SK-N-SH (cell line): Measurements from ENCODE around the gene F7. TPM values are rescaled to one million over a fixed set of nuclear protein-coding genes. Genes with fewer than 3 reads are reported as not detected.

Experiments
- CTCF ChIA-PET: fragments of 300-600, 350-600 bp; formaldehyde crosslinking; extraction: SDS; loops from one replicate; lab custom pipeline; 2021; lab: Yijun Ruan, JAX
- POLR2A ChIA-PET: fragments of 350-600 bp; sonication (Branson Sonifier 250); formaldehyde crosslinking; extraction: SDS; loops from one replicate; lab custom pipeline; 2020; ENCODE audit warnings: antibody characterized with exemption, inconsistent platforms; lab: Yijun Ruan, JAX
- DNase-seq: peaks from one replicate; pipeline ENCODE4 v3.0.0; 2012
- H2AFZ ChIP-seq: fragments of 200-600 bp; sonication (generic); 2 replicates; pipeline ENCODE4 v1.8.1; 2016; ENCODE audit warnings: antibody characterized with exemption, mild to moderate bottlenecking, low read depth
- H3F3A ChIP-seq: fragments of 200-600 bp; sonication (generic); replicated peaks from 2 replicates; pipeline ENCODE3; 2016; ENCODE audit warnings: antibody characterized with exemption, mild to moderate bottlenecking; ENCODE audit not compliant: insufficient read depth
- H3K27ac ChIP-seq, 2 experiments: fragments of 200-500 bp in 1 of 2; fragments of 200-600 bp in 1 of 2; sonication (Bioruptor generic) in 1 of 2; sonication (generic), shearing (Covaris generic) in 1 of 2; 2 replicates each; pipeline versions ENCODE4 v1.5.1 to v1.6.1; 2014 to 2016; ENCODE audit warnings: low read depth in 2 of 2, inconsistent platforms in 1 of 2, low read length in 1 of 2, mild to moderate bottlenecking in 1 of 2, mixed read lengths in 1 of 2
- H3K27me3 ChIP-seq: fragments of 200-600 bp; sonication (generic), shearing (Covaris generic); 2 replicates; pipeline ENCODE4 v1.6.1; 2016; ENCODE audit warnings: mixed run types; ENCODE audit not compliant: insufficient read depth
- H3K36me3 ChIP-seq, 2 experiments: fragments of 200-500 bp in 1 of 2; fragments of 200-600 bp in 1 of 2; sonication (Bioruptor generic) in 1 of 2; sonication (generic) in 1 of 2; replicated peaks in 1 of 2; 2 replicates each; pipeline versions ENCODE3 to v1.5.1; 2014 to 2016; ENCODE audit warnings: low read length in 1 of 2, mild to moderate bottlenecking in 1 of 2; ENCODE audit not compliant: insufficient read depth in 2 of 2, control insufficient read depth in 1 of 2
- H3K4me1 ChIP-seq, 2 experiments: fragments of 200-500 bp in 1 of 2; fragments of 200-600 bp in 1 of 2; sonication (Bioruptor generic) in 1 of 2; sonication (generic), shearing (Covaris generic) in 1 of 2; 2 replicates each; pipeline versions ENCODE4 v1.5.1 to v1.6.1; 2014 to 2016; ENCODE audit warnings: low read depth in 1 of 2, low read length in 1 of 2, mixed run types in 1 of 2; ENCODE audit not compliant: insufficient read depth in 2 of 2, control insufficient read depth in 1 of 2
- H3K4me2 ChIP-seq: fragments of 200-600 bp; sonication (generic), shearing (Covaris generic); 2 replicates; pipeline ENCODE4 v1.6.1; 2017; ENCODE audit warnings: mixed run types
- H3K4me3 ChIP-seq, 2 experiments: fragments of 200-500 bp in 1 of 2; fragments of 200-600 bp in 1 of 2; sonication (Bioruptor generic) in 1 of 2; sonication (generic), shearing (Covaris generic) in 1 of 2; 2 replicates each; pipeline versions ENCODE4 v1.5.1 to v1.8.1; 2014 to 2016; ENCODE audit warnings: low read depth in 2 of 2, inconsistent platforms in 1 of 2, low read length in 1 of 2, mild to moderate bottlenecking in 1 of 2, mixed read lengths in 1 of 2, moderate library complexity in 1 of 2
- H3K79me2 ChIP-seq: fragments of 200-600 bp; sonication (generic); 2 replicates; pipeline ENCODE4 v1.8.1; 2017; ENCODE audit warnings: mild to moderate bottlenecking; ENCODE audit not compliant: insufficient read depth
- H3K9ac ChIP-seq: fragments of 200-600 bp; sonication (generic); 2 replicates; pipeline ENCODE4 v1.6.1; 2017; ENCODE audit warnings: mixed run types
- H3K9me2 ChIP-seq: fragments of 200-600 bp; sonication (generic); 2 replicates; pipeline ENCODE4 v1.6.1; 2017; ENCODE audit warnings: mixed run types
- H3K9me3 ChIP-seq: fragments of 200-600 bp; sonication (generic); 2 replicates; pipeline ENCODE4 v1.6.1; 2017; ENCODE audit warnings: mixed run types, mild to moderate bottlenecking, moderate library complexity
- H4K20me1 ChIP-seq: fragments of 200-600 bp; sonication (generic); 2 replicates; pipeline ENCODE4 v1.6.1; 2017; ENCODE audit warnings: mild to moderate bottlenecking, mixed run types; ENCODE audit not compliant: insufficient read depth
- EP300 ChIP-seq, 2 experiments: IDR thresholded peaks; 2 replicates each; pipeline versions ENCODE4 v1.4.0 to v1.6.1; 2012; ENCODE audit warnings: borderline replicate concordance in 1 of 2, low read depth in 1 of 2, low read length in 1 of 2
- FOSL2 ChIP-seq: IDR thresholded peaks from 2 replicates; pipeline ENCODE4 v1.4.0; 2012; ENCODE audit warnings: low read depth, mild to moderate bottlenecking, moderate library complexity, borderline replicate concordance
- FOXJ3 ChIP-seq: sonication (generic); formaldehyde crosslinking; IDR thresholded peaks from 2 replicates; pipeline ENCODE4 v1.5.1; 2020; ENCODE audit warnings: mild to moderate bottlenecking, missing genetic modification reagents
- GABPA ChIP-seq: IDR thresholded peaks from 2 replicates; pipeline ENCODE4 v1.4.0; 2012; ENCODE audit warnings: low read depth, mild to moderate bottlenecking
- JUND ChIP-seq: IDR thresholded peaks from 2 replicates; pipeline ENCODE4 v1.4.0; 2012
- MEF2A ChIP-seq: IDR thresholded peaks from 2 replicates; pipeline ENCODE4 v1.4.0; 2012; ENCODE audit warnings: low read depth, borderline replicate concordance
- MXI1 ChIP-seq: IDR thresholded peaks from 2 replicates; pipeline ENCODE4 v1.6.1; 2012; ENCODE audit warnings: mild to moderate bottlenecking, low read depth, low read length, improper control_type of control experiment
- NFIC ChIP-seq: IDR thresholded peaks from 2 replicates; pipeline ENCODE4 v1.4.0; 2012; ENCODE audit warnings: borderline replicate concordance
- NRF1 ChIP-seq: IDR thresholded peaks from 2 replicates; pipeline ENCODE4 v1.6.1; 2012; ENCODE audit warnings: low read depth, mild to moderate bottlenecking, low read length
- POLR2AphosphoS5 ChIP-seq: IDR thresholded peaks from 2 replicates; pipeline ENCODE4 v1.6.1; 2012; ENCODE audit warnings: low read depth, low read length
- RFX5 ChIP-seq: IDR thresholded peaks from 2 replicates; pipeline ENCODE4 v1.6.1; 2012; ENCODE audit warnings: mild to moderate bottlenecking, improper control_type of control experiment, low read length
- RXRA ChIP-seq: IDR thresholded peaks from 2 replicates; pipeline ENCODE4 v1.4.0; 2012; ENCODE audit warnings: low read depth, mild to moderate bottlenecking, borderline replicate concordance
- SIN3A ChIP-seq: IDR thresholded peaks from 2 replicates; pipeline ENCODE4 v1.6.1; 2012; ENCODE audit warnings: low read depth, mild to moderate bottlenecking, low read length, moderate library complexity, borderline replicate concordance
- SMC3 ChIP-seq: IDR thresholded peaks from 2 replicates; pipeline ENCODE4 v1.6.1; 2012; ENCODE audit warnings: low read depth, low read length, improper control_type of control experiment
- TCF12 ChIP-seq: IDR thresholded peaks from 2 replicates; pipeline ENCODE4 v1.4.0; 2012
- YY1 ChIP-seq: IDR thresholded peaks from 2 replicates; pipeline ENCODE4 v1.4.0; 2012; ENCODE audit warnings: low read depth, mild to moderate bottlenecking
- WGBS: methylation state at CpG from one replicate; pipeline ENCODE4 v1.1.6; 2017; ENCODE audit warnings: low lambda C conversion rate; 5-methylcytosine and 5-hydroxymethylcytosine counted together
- polyA plus RNA-seq, 3 experiments: library from polyadenylated mRNA; depleted of rRNA; stranded (reverse); fragments of >200 nt; gene quantifications; 2 replicates each; pipeline ENCODE4 v1.2.3, GENCODE V29; 2012
- TF ChIP-seq, protein P1 (sequence below): IDR thresholded peaks from 2 replicates; pipeline ENCODE4 v1.4.0; 2012; ENCODE audit warnings: low read depth, borderline replicate concordance
- TF ChIP-seq, protein P2 (sequence below): IDR thresholded peaks from 2 replicates; pipeline ENCODE4 v1.4.0; 2012; ENCODE audit warnings: low read depth
- TF ChIP-seq, protein P3 (sequence below): IDR thresholded peaks from 2 replicates; pipeline ENCODE4 v1.4.0; 2012; ENCODE audit warnings: low read depth, borderline replicate concordance
- TF ChIP-seq, protein P4 (sequence below): fragments of 150-350 bp; IDR thresholded peaks from 2 replicates; pipeline ENCODE4 v1.6.1; 2016; ENCODE audit warnings: mild to moderate bottlenecking, low read depth, low read length

The F7 gene
- polyA plus RNA-seq, 1 of the 3 experiments (the other 2 are of a cell fraction): not detected

DNA sequence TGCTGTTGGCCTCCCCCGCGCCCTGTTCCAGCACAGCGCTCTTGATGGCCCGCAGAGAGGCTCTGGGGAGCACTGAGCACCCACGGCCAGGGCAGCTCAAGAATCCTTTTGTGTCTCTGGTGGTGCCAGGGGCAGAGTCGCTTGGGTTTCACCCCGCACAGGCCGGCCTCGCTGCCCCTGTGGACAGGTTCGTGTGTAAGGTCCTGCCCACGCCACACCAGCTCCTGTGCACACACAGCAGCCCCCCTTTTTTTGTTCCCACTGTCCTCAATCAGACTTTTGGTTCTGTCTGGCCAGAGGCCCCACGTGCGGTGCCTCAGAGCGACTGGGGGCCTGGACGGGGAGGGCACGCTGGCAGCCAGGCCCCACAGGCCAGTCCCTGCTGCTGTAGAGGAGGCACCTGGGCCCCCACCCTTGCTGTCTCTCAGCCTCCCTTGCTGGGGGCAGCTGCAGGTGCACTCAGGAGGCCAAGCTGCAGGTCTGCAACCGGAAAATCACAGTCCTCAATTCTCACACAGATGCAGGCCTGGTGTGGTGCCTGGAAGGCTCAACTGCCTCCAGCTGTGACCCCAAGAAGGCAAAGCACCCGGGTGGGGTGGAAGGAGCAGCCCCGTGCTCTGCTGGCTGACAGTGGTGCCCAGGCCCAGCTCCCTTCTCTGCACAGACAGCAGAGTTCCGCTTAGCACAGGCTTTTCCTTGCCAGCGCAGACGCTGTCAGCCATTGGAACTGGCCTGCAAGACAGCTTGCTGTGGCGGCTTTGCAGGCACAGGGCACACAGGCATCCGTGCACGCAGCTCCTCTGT is 12.6 kb upstream of the F7 start:
- DNase-seq: no peak
- no peak overlapping the region for H3K27ac ChIP-seq
- no peak overlapping the region for H3K4me2 ChIP-seq
- no peak overlapping the region for H3K4me3 ChIP-seq
- CTCF ChIA-PET: no interaction called here
- no peaks in the 10 kb centered on the region for H3K9me3 ChIP-seq
- no peak overlapping the region for H3K9ac ChIP-seq
- H3K4me1 ChIP-seq: peaks cover 0 to 9% of the 10 kb centered on the region in 2 experiments; a peak in 1 of 4 replicates
- no peak for TF ChIP-seq NRF1
- TF ChIP-seq POLR2AphosphoS5: no peak
- no peak for TF ChIP-seq NFIC
- TF ChIP-seq SIN3A: no peak
- no peak for TF ChIP-seq MXI1
- no peak for TF ChIP-seq TCF12
- no peak for TF ChIP-seq JUND
- TF ChIP-seq, protein P1, sequence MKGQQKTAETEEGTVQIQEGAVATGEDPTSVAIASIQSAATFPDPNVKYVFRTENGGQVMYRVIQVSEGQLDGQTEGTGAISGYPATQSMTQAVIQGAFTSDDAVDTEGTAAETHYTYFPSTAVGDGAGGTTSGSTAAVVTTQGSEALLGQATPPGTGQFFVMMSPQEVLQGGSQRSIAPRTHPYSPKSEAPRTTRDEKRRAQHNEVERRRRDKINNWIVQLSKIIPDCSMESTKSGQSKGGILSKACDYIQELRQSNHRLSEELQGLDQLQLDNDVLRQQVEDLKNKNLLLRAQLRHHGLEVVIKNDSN: no peak
- no peak for TF ChIP-seq GABPA
- TF ChIP-seq FOXJ3 (CRISPR knock-in tag): no peak
- TF ChIP-seq, all 33 proteins: peak for 0
- Histone ChIP-seq H3F3A (no peaks in the 10 kb centered on the region), H3K27me3 (no peaks in the 10 kb centered on the region), H3K36me3 (no peaks in the 10 kb centered on the region), H3K79me2 (no peaks in the 10 kb centered on the region), H2AFZ (no peak overlapping the region), H4K20me1 (no peaks in the 10 kb centered on the region), H3K9me2 (no peaks in the 10 kb centered on the region)
- POLR2A ChIA-PET: interaction anchor here (0.7 kb wide), 1 partner anchor 12 kb away, joined by 3 read pairs; no protein-coding TSS in a partner anchor
- WGBS: 60% methylated on average over 23 of the region's 25 CpGs

DNA sequence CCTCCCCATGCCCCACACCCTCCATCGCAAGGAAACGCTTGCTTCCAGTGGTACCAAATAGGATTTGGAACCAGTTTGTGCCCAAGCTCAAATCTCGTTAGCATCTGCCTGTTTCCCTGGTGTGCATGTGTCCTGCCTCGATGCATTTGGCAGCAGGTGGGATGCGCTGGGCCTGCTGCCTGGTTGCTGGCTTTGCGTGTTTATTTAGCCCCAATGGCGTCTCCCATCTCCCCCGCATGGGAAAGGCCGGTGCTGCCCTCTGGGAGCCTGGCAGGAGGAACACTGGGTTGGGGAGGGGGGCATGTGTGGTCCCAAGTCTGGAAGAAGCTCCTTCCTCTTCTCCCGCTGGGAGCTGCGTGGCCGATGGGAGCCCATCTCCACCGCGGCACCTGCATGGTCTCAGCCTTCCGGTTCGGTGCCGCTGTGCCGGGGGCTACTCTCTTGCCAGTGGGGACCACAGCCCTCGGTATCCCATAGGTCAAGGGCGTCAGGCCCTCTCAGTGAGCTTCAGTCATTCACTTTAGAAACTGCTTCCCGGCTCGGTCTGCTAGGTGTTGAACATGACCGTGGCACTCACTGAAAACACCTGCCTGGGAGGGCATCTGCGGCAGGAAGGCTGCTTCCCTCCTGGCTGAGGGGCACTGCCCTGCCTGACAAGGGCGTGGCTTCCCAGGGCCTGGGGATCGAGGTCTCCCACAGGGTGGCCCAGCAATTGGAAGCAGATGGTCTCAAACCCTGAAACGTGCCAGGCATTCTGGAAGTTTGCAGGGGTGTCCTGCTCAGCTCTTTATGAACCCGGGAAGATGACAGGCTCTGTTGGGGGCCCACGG is 11.8 kb upstream of the F7 start:
- H3K36me3 ChIP-seq: no peaks in the 10 kb centered on the region
- 39% methylated on average over 13 of the region's 29 CpGs for WGBS
- no peak overlapping the region for H3K4me2 ChIP-seq
- peaks cover 0 to 9% of the 10 kb centered on the region in 2 experiments; a peak in 1 of 4 replicates for H3K4me1 ChIP-seq
- H3F3A ChIP-seq: no peaks in the 10 kb centered on the region
- H3K27ac ChIP-seq: no peak overlapping the region; a peak in 1 of 4 replicates
- H3K27me3 ChIP-seq: no peaks in the 10 kb centered on the region
- no peak overlapping the region for H3K4me3 ChIP-seq
- H3K79me2 ChIP-seq: no peaks in the 10 kb centered on the region
- H3K9me2 ChIP-seq: no peaks in the 10 kb centered on the region
- POLR2A ChIA-PET: interaction anchor here (1.1 kb wide), 1 partner anchor 13 kb away, joined by 3 read pairs; no protein-coding TSS in a partner anchor
- H3K9ac ChIP-seq: no peak overlapping the region
- TF ChIP-seq YY1: no peak
- TF ChIP-seq, protein P2, sequence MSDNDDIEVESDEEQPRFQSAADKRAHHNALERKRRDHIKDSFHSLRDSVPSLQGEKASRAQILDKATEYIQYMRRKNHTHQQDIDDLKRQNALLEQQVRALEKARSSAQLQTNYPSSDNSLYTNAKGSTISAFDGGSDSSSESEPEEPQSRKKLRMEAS: no peak
- TF ChIP-seq MEF2A: no peak
- no peak for TF ChIP-seq SMC3
- TF ChIP-seq GABPA: no peak
- TF ChIP-seq, protein P1: no peak
- TF ChIP-seq FOSL2: no peak
- no peak for TF ChIP-seq NFIC
- TF ChIP-seq, protein P3, sequence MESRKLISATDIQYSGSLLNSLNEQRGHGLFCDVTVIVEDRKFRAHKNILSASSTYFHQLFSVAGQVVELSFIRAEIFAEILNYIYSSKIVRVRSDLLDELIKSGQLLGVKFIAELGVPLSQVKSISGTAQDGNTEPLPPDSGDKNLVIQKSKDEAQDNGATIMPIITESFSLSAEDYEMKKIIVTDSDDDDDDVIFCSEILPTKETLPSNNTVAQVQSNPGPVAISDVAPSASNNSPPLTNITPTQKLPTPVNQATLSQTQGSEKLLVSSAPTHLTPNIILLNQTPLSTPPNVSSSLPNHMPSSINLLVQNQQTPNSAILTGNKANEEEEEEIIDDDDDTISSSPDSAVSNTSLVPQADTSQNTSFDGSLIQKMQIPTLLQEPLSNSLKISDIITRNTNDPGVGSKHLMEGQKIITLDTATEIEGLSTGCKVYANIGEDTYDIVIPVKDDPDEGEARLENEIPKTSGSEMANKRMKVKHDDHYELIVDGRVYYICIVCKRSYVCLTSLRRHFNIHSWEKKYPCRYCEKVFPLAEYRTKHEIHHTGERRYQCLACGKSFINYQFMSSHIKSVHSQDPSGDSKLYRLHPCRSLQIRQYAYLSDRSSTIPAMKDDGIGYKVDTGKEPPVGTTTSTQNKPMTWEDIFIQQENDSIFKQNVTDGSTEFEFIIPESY: no peak
- TF ChIP-seq MXI1: no peak
- TF ChIP-seq TCF12: no peak
- TF ChIP-seq RXRA: no peak
- TF ChIP-seq, protein P4, sequence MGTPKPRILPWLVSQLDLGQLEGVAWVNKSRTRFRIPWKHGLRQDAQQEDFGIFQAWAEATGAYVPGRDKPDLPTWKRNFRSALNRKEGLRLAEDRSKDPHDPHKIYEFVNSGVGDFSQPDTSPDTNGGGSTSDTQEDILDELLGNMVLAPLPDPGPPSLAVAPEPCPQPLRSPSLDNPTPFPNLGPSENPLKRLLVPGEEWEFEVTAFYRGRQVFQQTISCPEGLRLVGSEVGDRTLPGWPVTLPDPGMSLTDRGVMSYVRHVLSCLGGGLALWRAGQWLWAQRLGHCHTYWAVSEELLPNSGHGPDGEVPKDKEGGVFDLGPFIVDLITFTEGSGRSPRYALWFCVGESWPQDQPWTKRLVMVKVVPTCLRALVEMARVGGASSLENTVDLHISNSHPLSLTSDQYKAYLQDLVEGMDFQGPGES: no peak
- no peak for TF ChIP-seq EP300 (IDR thresholded peaks at IDR 0.05; ENCODE audit: borderline replicate concordance in 1 of 2, low read depth in 1 of 2, low read length in 1 of 2)
- no peak for TF ChIP-seq RFX5
- TF ChIP-seq, all 33 proteins: peak for 0
- CTCF ChIA-PET: interaction anchor here (1.1 to 1.5 kb wide), 2 partner anchors 10 to 151 kb away, joined by 3 to 6 read pairs; no protein-coding TSS in a partner anchor
- Histone ChIP-seq H4K20me1 (no peaks in the 10 kb centered on the region), H3K9me3 (no peaks in the 10 kb centered on the region), H2AFZ (no peak overlapping the region)
- no peak for DNase-seq
